Measurements from ENCODE around the gene SPATA33. TPM values are rescaled to one million over a fixed set of nuclear protein-coding genes. Genes with fewer than 3 reads are reported as not detected.
"Not testable (repeated sequence)": the region's sequence is repeated elsewhere in the genome, so short reads cannot be mapped to it uniquely, and the experiment has no call there.

The SPATA33 gene
- total RNA-seq, 3 donors from 2014 or later = 8.0 to 11.0 (median 10.7) TPM

GRCh38 chr16:89658221-89658879 lies 714 bp downstream of the SPATA33 start:
- H3K9me3 ChIP-seq = no peaks in the 10 kb centered on the region
- H3K4me1 ChIP-seq (ENCODE audit: low read depth) = peaks cover 16% of the 10 kb centered on the region
- H3K4me3 ChIP-seq = peak overlapping the region; percentile 92
- no peak for TF ChIP-seq CTCF (IDR thresholded peaks at IDR 0.05)
- intact Hi-C loops (cut with DNase I, micrococcal nuclease) = no loop called here
- peak in 2 of 3 donors; percentile 34 to 56 for DNase-seq
- ATAC-seq = peak; percentile 34
- no peaks in the 10 kb centered on the region for H3K36me3 ChIP-seq (ENCODE audit: low read depth)

DNA sequence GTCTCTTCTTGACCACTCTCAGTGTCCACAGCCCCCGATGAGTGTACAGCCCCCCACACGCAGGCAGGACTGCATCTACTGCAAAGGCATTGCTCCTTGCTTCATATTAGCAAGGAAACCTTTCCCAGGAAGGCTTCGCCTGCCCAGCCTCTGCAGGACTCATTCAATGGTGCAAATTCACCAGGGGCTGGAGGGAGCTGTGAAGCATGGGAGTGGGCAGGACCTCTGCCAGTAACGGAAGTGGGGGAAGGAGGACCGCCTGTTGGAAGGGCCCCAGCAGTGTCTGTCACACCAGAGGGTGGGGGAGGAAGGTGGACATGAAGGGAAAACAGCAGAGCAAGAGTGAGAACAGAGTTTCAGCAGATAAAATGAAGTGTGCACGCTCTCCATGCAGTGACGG lies 2.5 kb downstream of the SPATA33 start:
- intact Hi-C loops (cut with DNase I, micrococcal nuclease) = no loop called here
- Histone ChIP-seq H3K9me3 (no peaks in the 10 kb centered on the region), H3K4me1 (ENCODE audit: low read depth) (peaks cover 16% of the 10 kb centered on the region), H3K36me3 (ENCODE audit: low read depth) (no peaks in the 10 kb centered on the region), H3K4me3 (no peak overlapping the region)
- TF ChIP-seq CTCF (IDR thresholded peaks at IDR 0.05) = no peak
- ATAC-seq = no peak
- no peak for DNase-seq

DNA sequence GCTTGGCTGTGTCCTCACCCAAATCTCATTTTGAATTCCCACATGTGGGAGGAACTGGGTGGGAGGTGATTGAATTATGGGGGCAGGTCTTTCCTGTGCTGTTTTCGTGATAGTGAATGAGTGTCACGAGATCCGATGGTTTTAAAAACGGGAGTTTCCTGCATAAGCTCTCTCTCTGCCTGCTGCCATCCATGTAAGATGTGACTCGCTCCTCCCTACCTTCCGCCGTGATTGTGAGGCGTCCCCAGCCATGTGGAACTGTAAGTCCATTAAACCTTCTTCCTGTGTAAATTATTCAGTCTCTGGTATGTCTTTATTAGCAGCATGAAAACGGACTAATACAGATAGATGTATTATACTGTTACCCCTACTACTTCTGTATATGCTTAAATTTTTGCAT lies 3.6 kb downstream of the SPATA33 start:
- Histone ChIP-seq H3K36me3 (ENCODE audit: low read depth) (no peaks in the 10 kb centered on the region), H3K4me1 (ENCODE audit: low read depth) (peaks cover 10% of the 10 kb centered on the region), H3K9me3 (no peaks in the 10 kb centered on the region), H3K4me3 (no peak overlapping the region)
- no peak for TF ChIP-seq CTCF (IDR thresholded peaks at IDR 0.05)
- DNase-seq = no peak
- intact Hi-C loops (cut with DNase I, micrococcal nuclease) = no loop called here
- ATAC-seq = no peak

GRCh38 chr16:89664238-89664637 lies 6.6 kb downstream of the SPATA33 start:
- not testable (repeated sequence) for ATAC-seq

GRCh38 chr16:89667000-89667399 lies 9.4 kb downstream of the SPATA33 start:
- DNase-seq; H3K9me3 ChIP-seq; ATAC-seq; intact Hi-C loops (cut with DNase I, micrococcal nuclease); H3K4me1 ChIP-seq (ENCODE audit: low read depth); H3K4me3 ChIP-seq; H3K36me3 ChIP-seq (ENCODE audit: low read depth): not testable (repeated sequence)

More at GRCh38 chr16:89664238-89664637, 6.6 kb downstream of the SPATA33 start:
- DNase-seq; H3K4me1 ChIP-seq (ENCODE audit: low read depth); H3K36me3 ChIP-seq (ENCODE audit: low read depth); H3K4me3 ChIP-seq; H3K9me3 ChIP-seq; intact Hi-C loops (cut with DNase I, micrococcal nuclease): not testable (repeated sequence)

- TF ChIP-seq CTCF (IDR thresholded peaks at IDR 0.05) = no peak
- Histone ChIP-seq H3K36me3 (ENCODE audit: low read depth) (no peaks in the 10 kb centered on the region), H3K9me3 (peaks cover 5% of the 10 kb centered on the region), H3K4me1 (ENCODE audit: low read depth) (no peaks in the 10 kb centered on the region), H3K4me3 (no peak overlapping the region)
- intact Hi-C loops (cut with DNase I, micrococcal nuclease) = no loop called here
- DNase-seq = no peak
- ATAC-seq = no peak
Observed at GRCh38 chr16:89667633-89668032, 10.0 kb downstream of the SPATA33 start.

DNA sequence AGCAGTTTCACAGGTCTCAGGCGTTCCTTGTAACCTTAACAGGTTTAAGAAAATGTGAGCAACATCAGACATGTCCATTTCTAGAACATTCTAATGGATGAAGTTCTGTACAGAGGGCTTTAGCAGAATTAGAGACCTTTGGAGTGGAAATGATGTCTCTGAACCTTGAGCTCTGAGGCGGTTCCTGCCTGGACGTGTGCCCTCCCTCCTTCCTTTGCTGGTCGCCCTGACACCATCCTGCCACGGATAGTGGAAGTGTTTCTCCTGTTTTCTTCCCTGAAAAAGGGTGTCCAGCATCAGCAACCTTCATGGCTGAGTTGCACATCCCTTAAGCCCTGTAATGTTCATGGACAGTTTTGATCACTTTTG lies 11.1 kb downstream of the SPATA33 start:
- ATAC-seq (no peak), DNase-seq (no peak)

More for the DNA sequence above, 11.1 kb downstream of the SPATA33 start:
- TF ChIP-seq CTCF (IDR thresholded peaks at IDR 0.05) = no peak
- no peaks in the 10 kb centered on the region for H3K4me1 ChIP-seq (ENCODE audit: low read depth)
- peaks cover 5% of the 10 kb centered on the region for H3K9me3 ChIP-seq
- intact Hi-C loops (cut with DNase I, micrococcal nuclease) = no loop called here
- H3K36me3 ChIP-seq (ENCODE audit: low read depth) = no peaks in the 10 kb centered on the region
- H3K4me3 ChIP-seq = no peak overlapping the region
